GM18517 (cell line): ENCODE results near the gene RASGRP1.

Experiments used
- ATAC-seq: cut with Tn5 transposase; IDR thresholded peaks from one replicate; pipeline ENCODE4 v1.9.1; 2021; ENCODE audit warnings: mild to moderate bottlenecking, moderate library complexity; ENCODE audit not compliant: unreplicated experiment

Gene RASGRP1

GRCh38 chr15:38576837-38577236, 12.2 kb upstream of the RASGRP1 start:
- ATAC-seq: no peak

- no peak for ATAC-seq
These were observed 11.6 kb upstream of the RASGRP1 start for GRCh38 chr15:38576261-38576660.

GRCh38 chr15:38565287-38565670, 665 bp upstream of the RASGRP1 start:
- no peak for ATAC-seq

GRCh38 chr15:38563723-38564519, 693 bp downstream of the RASGRP1 start:
- peak; percentile 51 for ATAC-seq

- ATAC-seq: no peak
These were observed 2.3 kb downstream of the RASGRP1 start for GRCh38 chr15:38562278-38562677.

- ATAC-seq: peak; percentile 30
These were observed 4.1 kb downstream of the RASGRP1 start for GRCh38 chr15:38560456-38560926.

GRCh38 chr15:38559636-38560307, 4.8 kb downstream of the RASGRP1 start:
- no peak for ATAC-seq

GRCh38 chr15:38559131-38559530, 5.5 kb downstream of the RASGRP1 start:
- no peak for ATAC-seq

GRCh38 chr15:38558372-38559059, 6.1 kb downstream of the RASGRP1 start:
- no peak for ATAC-seq

- no peak for ATAC-seq
These were observed 6.7 kb downstream of the RASGRP1 start for GRCh38 chr15:38557921-38558320.

- ATAC-seq: no peak
These were observed 8.8 kb downstream of the RASGRP1 start for GRCh38 chr15:38555686-38556334.

- ATAC-seq: peak; percentile 67
These were observed 10.3 kb downstream of the RASGRP1 start for GRCh38 chr15:38554354-38554753.

- ATAC-seq: no peak
These were observed 11.5 kb downstream of the RASGRP1 start for GRCh38 chr15:38553071-38553470.

- no peak for ATAC-seq
These were observed 12.6 kb downstream of the RASGRP1 start for GRCh38 chr15:38551720-38552648.

- no peak for ATAC-seq
These were observed 15.4 kb downstream of the RASGRP1 start for GRCh38 chr15:38549222-38549621.

- ATAC-seq: no peak
These were observed 17.2 kb downstream of the RASGRP1 start for GRCh38 chr15:38547255-38547997.

- ATAC-seq: no peak
These were observed 19.4 kb downstream of the RASGRP1 start for GRCh38 chr15:38545179-38545578.

GRCh38 chr15:38541026-38541425, 23.6 kb downstream of the RASGRP1 start:
- ATAC-seq: no peak

- ATAC-seq: no peak
These were observed 24.1 kb downstream of the RASGRP1 start for GRCh38 chr15:38540510-38540909.

GRCh38 chr15:38539008-38539343, 25.6 kb downstream of the RASGRP1 start:
- no peak for ATAC-seq
